Erythroblast (primary cell): Measurements from ENCODE around the gene CADM3.

ENCODE experiments used
- DNase-seq, 2 experiments: peaks; one replicate each; lab custom pipeline; 2025; lab: John Stamatoyannopoulos, UW
- GATA1 ChIP-seq: IDR thresholded peaks from 2 replicates; pipeline ENCODE4 v1.6.1; 2011; ENCODE audit warnings: low read depth, mild to moderate bottlenecking, control low read depth, low read length, moderate library complexity
- POLR2A ChIP-seq: IDR thresholded peaks from 2 replicates; pipeline ENCODE4 v1.6.1; 2011; ENCODE audit warnings: mild to moderate bottlenecking, low read length

CADM3 gene

GRCh38 chr1:159161719-159162026, 9.7 kb upstream of the CADM3 start:
- no peak for TF ChIP-seq GATA1
- TF ChIP-seq POLR2A = no peak
- no peak for DNase-seq

GRCh38 chr1:159162516-159163265, 8.7 kb upstream of the CADM3 start:
- peak in 1 of 2 experiments; percentile 7 for DNase-seq
- no peak for TF ChIP-seq GATA1
- TF ChIP-seq POLR2A = no peak

- DNase-seq = no peak
- TF ChIP-seq GATA1 (no peak), POLR2A (no peak)
Observed at GRCh38 chr1:159163614-159164228, 7.7 kb upstream of the CADM3 start.

- no peak for DNase-seq
- TF ChIP-seq POLR2A = no peak
- TF ChIP-seq GATA1 = no peak
Observed at GRCh38 chr1:159168043-159168442, 3.4 kb upstream of the CADM3 start.

- DNase-seq = no peak
- TF ChIP-seq GATA1 = no peak
- no peak for TF ChIP-seq POLR2A
Observed at GRCh38 chr1:159170639-159171038, 776 bp upstream of the CADM3 start.

GRCh38 chr1:159171688-159172501, 480 bp downstream of the CADM3 start:
- TF ChIP-seq POLR2A = no peak
- TF ChIP-seq GATA1 = no peak
- peak; percentile 37 to 40 for DNase-seq

GRCh38 chr1:159172614-159173291, 1.3 kb downstream of the CADM3 start:
- TF ChIP-seq GATA1 (no peak), POLR2A (no peak)
- DNase-seq = no peak

- no peak for TF ChIP-seq POLR2A
- no peak for TF ChIP-seq GATA1
- no peak for DNase-seq
Observed at GRCh38 chr1:159173320-159173719, 1.9 kb downstream of the CADM3 start.

GRCh38 chr1:159175571-159175970, 4.2 kb downstream of the CADM3 start:
- DNase-seq = no peak
- TF ChIP-seq POLR2A (no peak), GATA1 (no peak)

- peak; percentile 79 to 83 for DNase-seq
- TF ChIP-seq POLR2A = no peak
- TF ChIP-seq GATA1 = no peak
Observed at GRCh38 chr1:159177272-159177907, 6.0 kb downstream of the CADM3 start.

GRCh38 chr1:159179906-159180305, 8.5 kb downstream of the CADM3 start:
- no peak for DNase-seq

GRCh38 chr1:159180516-159180915, 9.1 kb downstream of the CADM3 start:
- TF ChIP-seq POLR2A = no peak
- TF ChIP-seq GATA1 = no peak
- no peak for DNase-seq

More at GRCh38 chr1:159179906-159180305, 8.5 kb downstream of the CADM3 start:
- TF ChIP-seq GATA1 (no peak), POLR2A (no peak)
